ENCODE results near the gene ZNF32.

Gene ZNF32

GRCh38 chr10:43676901-43677300 lies 28.2 kb upstream of the ZNF32 start:
- TF ChIP-seq, protein P1, sequence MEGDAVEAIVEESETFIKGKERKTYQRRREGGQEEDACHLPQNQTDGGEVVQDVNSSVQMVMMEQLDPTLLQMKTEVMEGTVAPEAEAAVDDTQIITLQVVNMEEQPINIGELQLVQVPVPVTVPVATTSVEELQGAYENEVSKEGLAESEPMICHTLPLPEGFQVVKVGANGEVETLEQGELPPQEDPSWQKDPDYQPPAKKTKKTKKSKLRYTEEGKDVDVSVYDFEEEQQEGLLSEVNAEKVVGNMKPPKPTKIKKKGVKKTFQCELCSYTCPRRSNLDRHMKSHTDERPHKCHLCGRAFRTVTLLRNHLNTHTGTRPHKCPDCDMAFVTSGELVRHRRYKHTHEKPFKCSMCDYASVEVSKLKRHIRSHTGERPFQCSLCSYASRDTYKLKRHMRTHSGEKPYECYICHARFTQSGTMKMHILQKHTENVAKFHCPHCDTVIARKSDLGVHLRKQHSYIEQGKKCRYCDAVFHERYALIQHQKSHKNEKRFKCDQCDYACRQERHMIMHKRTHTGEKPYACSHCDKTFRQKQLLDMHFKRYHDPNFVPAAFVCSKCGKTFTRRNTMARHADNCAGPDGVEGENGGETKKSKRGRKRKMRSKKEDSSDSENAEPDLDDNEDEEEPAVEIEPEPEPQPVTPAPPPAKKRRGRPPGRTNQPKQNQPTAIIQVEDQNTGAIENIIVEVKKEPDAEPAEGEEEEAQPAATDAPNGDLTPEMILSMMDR (IDR thresholded peaks at IDR 0.05; ENCODE audit: control extremely low read depth, extremely low read depth, low read depth, missing control alignments) = no peak
- ChIA-PET POLR2A (no interaction called here), CTCF (interaction anchor here (1.5 kb wide), 1 partner anchor 1188 kb away, joined by 3 read pairs; no protein-coding TSS in a partner anchor)
- DNase-seq (ENCODE audit: extremely low spot score) = no peak

DNA sequence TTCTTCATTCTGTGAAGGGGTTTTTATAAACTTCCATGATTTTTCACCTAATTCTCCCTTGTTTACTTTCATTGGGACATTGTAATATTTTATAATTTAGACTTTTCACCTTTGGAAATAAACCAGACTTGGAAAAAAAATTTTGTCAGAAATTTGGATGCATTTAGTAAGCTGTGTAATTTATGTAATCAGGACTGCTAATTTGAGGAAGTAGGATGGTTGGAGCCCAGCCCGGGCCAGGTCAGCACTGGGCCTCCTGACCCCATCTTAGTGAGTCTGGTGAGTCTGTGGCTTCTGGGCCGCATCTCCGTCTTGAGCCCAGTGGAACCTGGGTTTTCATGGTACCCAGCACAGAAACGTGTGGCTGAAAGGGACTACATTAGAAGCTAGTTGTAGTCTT lies 27.6 kb upstream of the ZNF32 start:
- POLR2A ChIA-PET = no interaction called here
- TF ChIP-seq, protein P1 (IDR thresholded peaks at IDR 0.05; ENCODE audit: control extremely low read depth, extremely low read depth, low read depth, missing control alignments) = no peak
- CTCF ChIA-PET = interaction anchor here (1.5 kb wide), 1 partner anchor 1189 kb away, joined by 3 read pairs; no protein-coding TSS in a partner anchor
- DNase-seq (ENCODE audit: extremely low spot score) = no peak

GRCh38 chr10:43674553-43675210 lies 26.0 kb upstream of the ZNF32 start:
- POLR2A ChIA-PET = no interaction called here
- DNase-seq (ENCODE audit: extremely low spot score) = no peak
- TF ChIP-seq, protein P1 (IDR thresholded peaks at IDR 0.05; ENCODE audit: control extremely low read depth, extremely low read depth, low read depth, missing control alignments) = no peak
- CTCF ChIA-PET = interaction anchor here (1.4 to 3.0 kb wide), 4 partner anchors 8 to 712 kb away, joined by 3 to 25 read pairs (median 10); no protein-coding TSS in a partner anchor

DNA sequence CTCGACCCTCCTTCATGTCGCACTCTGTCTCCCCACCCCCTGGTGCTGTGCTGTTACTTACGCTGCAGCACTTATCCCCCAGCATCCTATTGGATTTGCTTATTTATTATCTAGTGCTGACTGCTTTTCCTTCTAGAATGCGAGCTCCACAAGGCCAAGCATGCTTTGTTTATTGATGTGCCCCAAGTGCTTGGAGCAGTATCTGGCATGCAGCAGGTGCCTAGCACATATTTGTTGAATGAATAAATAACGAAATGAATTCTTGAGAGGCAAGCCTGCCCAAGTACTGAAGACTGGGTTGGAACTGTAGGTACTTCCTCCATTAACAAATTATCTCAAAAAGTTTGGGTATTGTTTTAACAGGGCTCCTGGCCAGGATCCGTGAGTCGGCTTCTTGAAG lies 24.8 kb upstream of the ZNF32 start:
- TF ChIP-seq, protein P1 (IDR thresholded peaks at IDR 0.05; ENCODE audit: control extremely low read depth, extremely low read depth, low read depth, missing control alignments) = no peak
- ChIA-PET POLR2A (no interaction called here), CTCF (interaction anchor here (1.0 to 3.0 kb wide), 11 partner anchors 10 to 1192 kb away, joined by 3 to 25 read pairs (median 6); no protein-coding TSS in a partner anchor)
- no peak for DNase-seq (ENCODE audit: extremely low spot score)

DNA sequence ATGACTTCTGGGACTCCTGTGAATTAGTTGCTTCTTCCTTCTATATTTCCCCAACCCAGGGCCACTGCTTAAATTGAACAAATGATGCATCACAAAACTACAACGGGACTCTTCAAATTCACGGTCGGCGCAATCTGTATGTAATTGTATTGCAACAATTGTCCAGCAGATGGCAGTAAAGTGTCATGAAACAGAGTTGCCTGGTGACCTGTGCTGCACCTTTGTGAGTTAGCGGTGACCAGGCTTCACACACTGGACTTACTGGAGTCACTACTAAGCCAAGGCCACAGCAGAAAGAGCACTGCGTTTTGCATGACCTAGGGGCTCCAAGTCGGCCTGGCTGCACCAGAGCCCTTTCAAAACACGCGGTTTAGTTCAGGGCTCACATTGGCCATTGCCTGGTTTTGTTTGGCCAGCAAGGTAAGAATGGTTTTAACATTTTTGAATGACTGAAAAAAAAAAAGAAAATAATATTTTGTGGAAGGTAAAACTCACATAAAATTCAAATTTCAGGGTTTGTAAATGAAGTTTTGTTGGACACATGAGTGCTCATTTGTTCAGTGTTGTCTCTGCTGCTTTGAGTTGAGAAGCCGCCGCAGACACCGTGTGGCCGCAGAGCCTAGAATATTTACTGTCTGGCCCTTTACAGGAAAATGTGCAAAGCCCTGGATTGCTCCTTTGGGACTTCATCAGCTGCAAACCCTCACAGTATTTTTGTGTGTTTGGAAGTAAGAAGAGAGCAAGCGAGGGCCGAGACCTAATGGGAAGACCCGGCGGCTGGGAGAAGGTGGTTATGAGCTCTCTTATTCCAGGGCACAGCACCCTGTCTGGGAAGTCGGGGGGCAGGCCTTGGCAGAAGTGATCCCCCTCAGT lies 23.2 kb upstream of the ZNF32 start:
- CTCF ChIA-PET = interaction anchor here (0.6 to 4.1 kb wide), 19 partner anchors 10 to 1194 kb away, joined by 3 to 25 read pairs (median 6); no protein-coding TSS in a partner anchor
- POLR2A ChIA-PET = no interaction called here
- peak; percentile 75 for DNase-seq (ENCODE audit: extremely low spot score)
- TF ChIP-seq, protein P1 (IDR thresholded peaks at IDR 0.05; ENCODE audit: control extremely low read depth, extremely low read depth, low read depth, missing control alignments) = peak; percentile 70

- DNase-seq (ENCODE audit: extremely low spot score) = no peak
- TF ChIP-seq, protein P1 (IDR thresholded peaks at IDR 0.05; ENCODE audit: control extremely low read depth, extremely low read depth, low read depth, missing control alignments) = no peak
- ChIA-PET POLR2A (no interaction called here), CTCF (interaction anchor here (1.1 to 4.1 kb wide), 4 partner anchors 14 to 1196 kb away, joined by 3 to 22 read pairs (median 12); no protein-coding TSS in a partner anchor)
Measured at GRCh38 chr10:43669386-43669785, 20.7 kb upstream of the ZNF32 start.
